Right lobe of liver (tissue), 4 donors: ENCODE results near the gene TRIM60.

ENCODE experiments used
- CTCF ChIP-seq, 4 donors: fragments of 200-600 bp in 3 of 4; fragments of 450-650 bp in 1 of 4; IDR thresholded peaks; one replicate each; pipeline versions ENCODE4 v1.5.1 to v1.8.0; 2016 to 2022; ENCODE audit warnings: antibody characterized with exemption in 4 of 4, mild to moderate bottlenecking in 2 of 4
- POLR2A ChIP-seq: fragments of 450-650 bp; IDR thresholded peaks from one replicate; pipeline ENCODE4 v1.6.1; 2017; ENCODE audit warnings: antibody characterized with exemption, mild to moderate bottlenecking
- donor health status: DM: no; HTN: no; CAD: no.
- donor health status: DM: no; HTN: no; CAD: no.
- donor health status: DM: no; HTN: yes; CAD: no.

- TF ChIP-seq POLR2A = no peak
- TF ChIP-seq CTCF (IDR thresholded peaks at IDR 0.05) = no peak
These were observed 56.6 kb downstream of the TRIM60 start for GRCh38 chr4:165088366-165088765.
